ENCODE measurements around the gene GCNA. TPM values are rescaled to one million over a fixed set of nuclear protein-coding genes. Genes with fewer than 3 reads are reported as not detected.

GCNA gene
- total and polyA plus RNA-seq, 10 of the 15 experiments (the other 5 are each of a cell fraction or from before 2014, with no cell fraction given): 0.37 to 1.6 (median 0.90) TPM

DNA sequence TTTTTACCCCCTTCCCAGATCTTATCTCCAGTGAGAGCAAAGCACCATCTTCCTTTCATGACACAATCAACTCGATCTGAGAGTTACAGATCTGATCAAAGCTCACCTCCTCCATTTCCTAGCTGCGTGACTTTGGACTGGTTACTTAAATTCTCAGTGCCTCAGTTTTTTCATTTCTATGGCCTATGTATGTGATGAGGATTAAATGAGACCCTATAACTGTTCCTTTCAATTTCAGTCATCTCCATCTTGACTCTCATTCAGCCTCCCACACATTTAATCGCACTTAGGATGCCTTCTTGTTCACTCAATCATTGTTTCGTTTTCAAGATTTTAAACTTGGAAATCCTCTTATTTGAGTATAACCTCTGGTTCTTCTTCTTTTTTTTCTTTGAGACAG is 60.2 kb downstream of the GCNA start:
- WGBS (ENCODE audit: insufficient coverage, insufficient replicate concordance, low lambda C conversion rate, missing lambda C conversion rate): 8% methylated on average over 4 of the region's 4 CpGs
- in situ Hi-C loops (cut with MboI): no loop called here
- Histone ChIP-seq H3K9me3 (replicated peaks; ENCODE audit: control insufficient read depth, insufficient read depth, low read length) (no peaks in the 10 kb centered on the region), H2AFZ (ENCODE audit: control insufficient read depth, low read depth, low read length) (peak overlapping the region; percentile 2; the same call in 1 of the 2 replicates), H3K27me3 (replicated peaks in 1 of 2; ENCODE audit: control insufficient read depth in 2 of 2, insufficient read depth in 2 of 2, low read length in 1 of 2) (no peaks in the 10 kb centered on the region), H3K4me1 (ENCODE audit: control insufficient read depth, insufficient read depth, low read length) (peaks cover 16% of the 10 kb centered on the region), H3K4me3 (0 out of 2 replicates have a peak overlapping the region, but pooled peaks have one; percentile 10), H3K36me3 (ENCODE audit: control insufficient read depth in 2 of 2, insufficient read depth in 2 of 2, low read length in 1 of 2) (no peaks in the 10 kb centered on the region), H3K79me2 (ENCODE audit: control insufficient read depth, insufficient read depth, low read length) (no peaks in the 10 kb centered on the region), H3K9ac (ENCODE audit: control insufficient read depth, insufficient read depth, low read length) (no peak overlapping the region; the same call in 1 of the 2 replicates), H4K20me1 (ENCODE audit: control insufficient read depth, insufficient read depth) (no peaks in the 10 kb centered on the region), H3K4me2 (ENCODE audit: control insufficient read depth, insufficient read depth) (0 out of 2 replicates have a peak overlapping the region, but pooled peaks have one; percentile 23), H3K27ac (ENCODE audit: control insufficient read depth, insufficient read depth) (peak overlapping the region; percentile 83)
- SMC1A ChIA-PET (ENCODE audit: uncharacterized antibody, unreplicated experiment): interaction anchor here (1.0 to 8.9 kb wide), 4 partner anchors 11 to 39 kb away, joined by 3 to 119 read pairs (median 5); partner anchors contain the start of gene CXCR3
- ATAC-seq: peak; percentile 6
- POLR2A ChIA-PET: interaction anchor here (0.6 kb wide), 1 partner anchor 16 kb away, joined by 4 read pairs; no protein-coding TSS in a partner anchor
- RAD21 ChIA-PET (ENCODE audit: unreplicated experiment): interaction anchor here (0.9 to 4.3 kb wide), 4 partner anchors 11 to 20 kb away, joined by 3 to 44 read pairs (median 6); partner anchors contain the start of gene CXCR3
- CTCF ChIA-PET: interaction anchor here (1.2 to 2.8 kb wide), 4 partner anchors 12 to 23 kb away, joined by 4 to 16 read pairs (median 5); no protein-coding TSS in a partner anchor
- no peak for TF ChIP-seq ZNF384 (IDR thresholded peaks at IDR 0.05; ENCODE audit: borderline replicate concordance, low read depth, low read length)
- no peak for TF ChIP-seq SMAD1 (IDR thresholded peaks at IDR 0.05; ENCODE audit: low read depth, partially characterized antibody)
- TF ChIP-seq, protein P1, sequence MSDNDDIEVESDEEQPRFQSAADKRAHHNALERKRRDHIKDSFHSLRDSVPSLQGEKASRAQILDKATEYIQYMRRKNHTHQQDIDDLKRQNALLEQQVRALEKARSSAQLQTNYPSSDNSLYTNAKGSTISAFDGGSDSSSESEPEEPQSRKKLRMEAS (IDR thresholded peaks at IDR 0.05; ENCODE audit: low read depth, low read length): no peak
- TF ChIP-seq, protein P2, sequence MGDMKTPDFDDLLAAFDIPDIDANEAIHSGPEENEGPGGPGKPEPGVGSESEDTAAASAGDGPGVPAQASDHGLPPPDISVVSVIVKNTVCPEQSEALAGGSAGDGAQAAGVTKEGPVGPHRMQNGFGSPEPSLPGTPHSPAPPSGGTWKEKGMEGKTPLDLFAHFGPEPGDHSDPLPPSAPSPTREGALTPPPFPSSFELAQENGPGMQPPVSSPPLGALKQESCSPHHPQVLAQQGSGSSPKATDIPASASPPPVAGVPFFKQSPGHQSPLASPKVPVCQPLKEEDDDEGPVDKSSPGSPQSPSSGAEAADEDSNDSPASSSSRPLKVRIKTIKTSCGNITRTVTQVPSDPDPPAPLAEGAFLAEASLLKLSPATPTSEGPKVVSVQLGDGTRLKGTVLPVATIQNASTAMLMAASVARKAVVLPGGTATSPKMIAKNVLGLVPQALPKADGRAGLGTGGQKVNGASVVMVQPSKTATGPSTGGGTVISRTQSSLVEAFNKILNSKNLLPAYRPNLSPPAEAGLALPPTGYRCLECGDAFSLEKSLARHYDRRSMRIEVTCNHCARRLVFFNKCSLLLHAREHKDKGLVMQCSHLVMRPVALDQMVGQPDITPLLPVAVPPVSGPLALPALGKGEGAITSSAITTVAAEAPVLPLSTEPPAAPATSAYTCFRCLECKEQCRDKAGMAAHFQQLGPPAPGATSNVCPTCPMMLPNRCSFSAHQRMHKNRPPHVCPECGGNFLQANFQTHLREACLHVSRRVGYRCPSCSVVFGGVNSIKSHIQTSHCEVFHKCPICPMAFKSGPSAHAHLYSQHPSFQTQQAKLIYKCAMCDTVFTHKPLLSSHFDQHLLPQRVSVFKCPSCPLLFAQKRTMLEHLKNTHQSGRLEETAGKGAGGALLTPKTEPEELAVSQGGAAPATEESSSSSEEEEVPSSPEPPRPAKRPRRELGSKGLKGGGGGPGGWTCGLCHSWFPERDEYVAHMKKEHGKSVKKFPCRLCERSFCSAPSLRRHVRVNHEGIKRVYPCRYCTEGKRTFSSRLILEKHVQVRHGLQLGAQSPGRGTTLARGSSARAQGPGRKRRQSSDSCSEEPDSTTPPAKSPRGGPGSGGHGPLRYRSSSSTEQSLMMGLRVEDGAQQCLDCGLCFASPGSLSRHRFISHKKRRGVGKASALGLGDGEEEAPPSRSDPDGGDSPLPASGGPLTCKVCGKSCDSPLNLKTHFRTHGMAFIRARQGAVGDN (IDR thresholded peaks at IDR 0.05): no peak
- TF ChIP-seq TCF7 (IDR thresholded peaks at IDR 0.05; ENCODE audit: borderline replicate concordance): no peak
- TF ChIP-seq BRCA1 (IDR thresholded peaks at IDR 0.05; ENCODE audit: low read depth, low read length): no peak
- TF ChIP-seq PAX5 (IDR thresholded peaks at IDR 0.05; ENCODE audit: borderline replicate concordance, low read depth, low read length): no peak
- TF ChIP-seq HDAC6 (IDR thresholded peaks at IDR 0.05; ENCODE audit: unreplicated experiment): no peak
- no peak for TF ChIP-seq MEF2A (IDR thresholded peaks at IDR 0.05; ENCODE audit: insufficient read depth, low read depth, low read length)
- no peak for TF ChIP-seq RBBP5 (conservative IDR thresholded peaks at IDR 0.05)
- no peak for TF ChIP-seq NFXL1 (IDR thresholded peaks at IDR 0.05; ENCODE audit: borderline replicate concordance)
- no peak for FAIRE-seq
- DNase-seq (ENCODE audit: low read depth, low spot score): no peak
- TSS peak; percentile 57 for BruUV-seq (replicated peaks)
- intact Hi-C loops (cut with micrococcal nuclease; ENCODE audit: unreplicated experiment): no loop called here
